ENCODE measurements around the gene TVP23C. TPM values are rescaled to one million over a fixed set of nuclear protein-coding genes. Genes with fewer than 3 reads are reported as not detected.
"Not testable (repeated sequence)": the region's sequence is repeated elsewhere in the genome, so short reads cannot be mapped to it uniquely, and the experiment has no call there.

Gene TVP23C
- total and polyA plus RNA-seq, 9 of the 15 experiments (the other 6 are each of a cell fraction or from before 2014, with no cell fraction given), result 5.7 to 16.8 (median 8.2) TPM

- H3K36me3 ChIP-seq (ENCODE audit: control insufficient read depth, insufficient read depth, low read length); FAIRE-seq; H3K9me3 ChIP-seq (replicated peaks; ENCODE audit: control insufficient read depth, insufficient read depth, low read depth, low read length); POLR2A ChIA-PET; H3K9ac ChIP-seq (ENCODE audit: insufficient read depth in 1 of 2, low read depth in 2 of 2, low read length in 2 of 2); H3K4me1 ChIP-seq (replicated peaks in 1 of 2; ENCODE audit: control insufficient read depth in 2 of 2, insufficient read depth in 2 of 2, low read length in 2 of 2); intact Hi-C loops (cut with micrococcal nuclease); H3K4me3 ChIP-seq; H3K79me2 ChIP-seq (ENCODE audit: control insufficient read depth, insufficient read depth, low read length); H3K27ac ChIP-seq (ENCODE audit: extremely low read depth, low read depth, low read length); ATAC-seq; H4K20me1 ChIP-seq (replicated peaks; ENCODE audit: control insufficient read depth, insufficient read depth, low read length); H3K9me1 ChIP-seq (ENCODE audit: control insufficient read depth, insufficient read depth, low read length); BruUV-seq (replicated peaks); H3K4me2 ChIP-seq (ENCODE audit: insufficient read depth, low read length); H2AFZ ChIP-seq (ENCODE audit: low read depth, low read length); CTCF ChIA-PET (ENCODE audit: low intra/inter-chr PET ratio); in situ Hi-C loops (cut with MboI); H3K27me3 ChIP-seq (ENCODE audit: control insufficient read depth in 2 of 2, insufficient read depth in 2 of 2, low read length in 2 of 2); TF ChIP-seq PBX2 (CRISPR knock-in tag; IDR thresholded peaks at IDR 0.05; ENCODE audit: low read depth): not testable (repeated sequence)
- peak; percentile 67 for TF ChIP-seq PBX2 (tag; conservative IDR thresholded peaks at IDR 0.05; ENCODE audit: low read depth)
- 0 out of 2 replicates have a peak, but pooled peaks have one; percentile 28 for TF ChIP-seq NFE2 (IDR thresholded peaks at IDR 0.05; ENCODE audit: low read depth)
- TF ChIP-seq MAFG (tag; conservative IDR thresholded peaks at IDR 0.05), result peak; percentile 27; the same call in 1 of the 2 replicates
- TF ChIP-seq MEIS2 (IDR thresholded peaks at IDR 0.05; ENCODE audit: partially characterized antibody), result peak; percentile 31
- TF ChIP-seq ZNF384 (IDR thresholded peaks at IDR 0.05; ENCODE audit: low read depth, low read length), result 0 out of 2 replicates have a peak, but pooled peaks have one; percentile 40
- WGBS (ENCODE audit: insufficient coverage, low coverage, missing lambda C conversion rate), result 20% methylated on average over 2 of the region's 3 CpGs
- peak in 1 of 4 experiments; percentile 8 for DNase-seq (ENCODE audit: extremely low read depth in 1 of 4, low spot score in 3 of 4)
These were observed 13.7 kb downstream of the TVP23C start for GRCh38 chr17:15549552-15549951.

- in situ Hi-C loops (cut with MboI); ATAC-seq; H4K20me1 ChIP-seq (replicated peaks; ENCODE audit: control insufficient read depth, insufficient read depth, low read length); DNase-seq (ENCODE audit: extremely low read depth in 1 of 4, low spot score in 3 of 4); H3K9me1 ChIP-seq (ENCODE audit: control insufficient read depth, insufficient read depth, low read length); H2AFZ ChIP-seq (ENCODE audit: low read depth, low read length); H3K9me3 ChIP-seq (replicated peaks; ENCODE audit: control insufficient read depth, insufficient read depth, low read depth, low read length); H3K4me2 ChIP-seq (ENCODE audit: insufficient read depth, low read length); H3K79me2 ChIP-seq (ENCODE audit: control insufficient read depth, insufficient read depth, low read length); H3K36me3 ChIP-seq (ENCODE audit: control insufficient read depth, insufficient read depth, low read length); BruUV-seq (replicated peaks); H3K27me3 ChIP-seq (ENCODE audit: control insufficient read depth in 2 of 2, insufficient read depth in 2 of 2, low read length in 2 of 2); H3K4me3 ChIP-seq; H3K4me1 ChIP-seq (replicated peaks in 1 of 2; ENCODE audit: control insufficient read depth in 2 of 2, insufficient read depth in 2 of 2, low read length in 2 of 2); POLR2A ChIA-PET; intact Hi-C loops (cut with micrococcal nuclease); H3K9ac ChIP-seq (ENCODE audit: insufficient read depth in 1 of 2, low read depth in 2 of 2, low read length in 2 of 2); CTCF ChIA-PET (ENCODE audit: low intra/inter-chr PET ratio); H3K27ac ChIP-seq (ENCODE audit: extremely low read depth, low read depth, low read length): not testable (repeated sequence)
- 50% methylated on average over 1 of the region's 2 CpGs for WGBS (ENCODE audit: insufficient coverage, low coverage, missing lambda C conversion rate)
- FAIRE-seq, result peak; percentile 67
These were observed 16.7 kb downstream of the TVP23C start for GRCh38 chr17:15546604-15547003.

Data from K562 (cell line).